HepG2 (cell line): ENCODE data around the gene TEX14. TPM values are rescaled to one million over a fixed set of nuclear protein-coding genes. Genes with fewer than 3 reads are reported as not detected.
A peak's percentile ranks its signal among the peaks of the same experiment; 100 is the strongest.

Experiments
- BCL6 ChIP-seq: IDR thresholded peaks from 2 replicates; pipeline ENCODE4 v1.6.1; 2016; ENCODE audit warnings: missing genetic modification reagents, missing compliant biosample characterization
- GPN1 ChIP-seq: sonication (generic); formaldehyde crosslinking; IDR thresholded peaks from 2 replicates; pipeline ENCODE4 v1.5.1; 2020; ENCODE audit warnings: missing genetic modification reagents, borderline replicate concordance
- GTF3A ChIP-seq: sonication (generic); formaldehyde crosslinking; conservative IDR thresholded peaks from 2 replicates; pipeline ENCODE4 v1.4.0; 2020; ENCODE audit warnings: mild to moderate bottlenecking, missing genetic modification reagents
- KLF16 ChIP-seq, 2 experiments: sonication (generic) in 1 of 2; formaldehyde crosslinking in 1 of 2; IDR thresholded peaks; 2 replicates each; pipeline versions ENCODE4 v1.6.1 to v1.8.0; 2016 to 2023; ENCODE audit warnings: missing genetic modification reagents in 2 of 2, missing compliant biosample characterization in 1 of 2
- MAF1 ChIP-seq: sonication (generic); formaldehyde crosslinking; IDR thresholded peaks from 2 replicates; pipeline ENCODE4 v1.5.0; 2020; ENCODE audit warnings: missing genetic modification reagents, borderline replicate concordance
- SCMH1 ChIP-seq: sonication (generic); formaldehyde crosslinking; IDR thresholded peaks from 2 replicates; pipeline ENCODE4 v1.9.0; 2021; ENCODE audit warnings: missing genetic modification reagents, mild to moderate bottlenecking, borderline replicate concordance
- SIX1 ChIP-seq: sonication (generic); formaldehyde crosslinking; IDR thresholded peaks from 2 replicates; pipeline ENCODE4 v1.4.0; 2020; ENCODE audit warnings: missing genetic modification reagents, borderline replicate concordance
- TBX3 ChIP-seq: fragments of 450-650 bp; IDR thresholded peaks from 2 replicates; pipeline ENCODE4 v1.6.1; 2017; ENCODE audit warnings: antibody characterized with exemption, mild to moderate bottlenecking, inconsistent platforms, borderline replicate concordance
- TOPORS ChIP-seq: sonication (generic); formaldehyde crosslinking; IDR thresholded peaks from 2 replicates; pipeline ENCODE4 v1.8.0; 2023; ENCODE audit warnings: mild to moderate bottlenecking, missing genetic modification reagents
- TSC22D2 ChIP-seq: sonication (generic); formaldehyde crosslinking; IDR thresholded peaks from 2 replicates; pipeline ENCODE4 v1.5.1; 2020; ENCODE audit warnings: missing genetic modification reagents, mild to moderate bottlenecking, borderline replicate concordance
- ZMYM4 ChIP-seq: sonication (generic); formaldehyde crosslinking; IDR thresholded peaks from 2 replicates; pipeline ENCODE4 v1.8.1; 2023; ENCODE audit warnings: mild to moderate bottlenecking, missing genetic modification reagents
- ZNF143 ChIP-seq: sonication (generic); formaldehyde crosslinking; IDR thresholded peaks from 2 replicates; pipeline ENCODE4 v1.4.0; 2020; ENCODE audit warnings: missing genetic modification reagents
- ZNF577 ChIP-seq: sonication (generic); formaldehyde crosslinking; IDR thresholded peaks from 2 replicates; pipeline ENCODE4 v1.4.0; 2020; ENCODE audit warnings: mild to moderate bottlenecking, low read depth, missing genetic modification reagents, borderline replicate concordance
- ZNF672 ChIP-seq: sonication (generic); formaldehyde crosslinking; IDR thresholded peaks from 2 replicates; pipeline ENCODE4 v1.8.1; 2022; ENCODE audit warnings: missing genetic modification reagents
- polyA plus RNA-seq, 8 experiments: library from polyadenylated mRNA; depleted of rRNA in 3 of 8; stranded (reverse) in 7 of 8; unstranded in 1 of 8; fragments of >200 nt; fragmentation: Illumina TruSeq in 4 of 8; extraction: Trizol in 4 of 8; gene quantifications; 2 replicates each; pipeline versions ENCODE4 v1.2.1 to v1.2.3, GENCODE V29; 2011 to 2016; ENCODE audit warnings: low read depth in 4 of 8, missing spikeins in 1 of 8, mixed read lengths in 1 of 8; ENCODE audit not compliant: insufficient read depth in 1 of 8
- total RNA-seq, 5 experiments: library from RNA; depleted of rRNA; stranded (reverse); fragments of >200 nt; fragmentation: Illumina TruSeq; extraction: Trizol; gene quantifications; 2 replicates each; pipeline ENCODE4 v1.2.3, GENCODE V29; 2016; ENCODE audit warnings: low read depth in 1 of 5
- TF ChIP-seq, protein P1 (sequence below): sonication (generic); formaldehyde crosslinking; IDR thresholded peaks from 2 replicates; pipeline ENCODE4 v1.9.0; 2021; ENCODE audit warnings: missing genetic modification reagents, borderline replicate concordance
- TF ChIP-seq, protein P2 (sequence below): IDR thresholded peaks from 2 replicates; pipeline ENCODE4 v1.6.1; 2016; ENCODE audit warnings: missing compliant biosample characterization, missing genetic modification reagents, borderline replicate concordance
- TF ChIP-seq, protein P3 (sequence below): IDR thresholded peaks from 2 replicates; pipeline ENCODE4 v1.6.1; 2016; ENCODE audit warnings: missing genetic modification reagents, missing compliant biosample characterization
- TF ChIP-seq, protein P4 (sequence below): sonication (generic); formaldehyde crosslinking; IDR thresholded peaks from 2 replicates; pipeline ENCODE4 v1.4.0; 2020; ENCODE audit warnings: missing genetic modification reagents
- TF ChIP-seq, protein P5 (sequence below): sonication (generic); formaldehyde crosslinking; IDR thresholded peaks from 2 replicates; pipeline ENCODE4 v1.4.0; 2020; ENCODE audit warnings: missing genetic modification reagents, borderline replicate concordance
- TF ChIP-seq, protein P6 (sequence below): sonication (generic); formaldehyde crosslinking; conservative IDR thresholded peaks from 2 replicates; pipeline ENCODE4 v1.8.1; 2023; ENCODE audit warnings: missing genetic modification reagents

Gene TEX14
- total and polyA plus RNA-seq, 2 of the 13 experiments (the other 11 are each of a cell fraction or from before 2014, with no cell fraction given) = 0.04 to 0.07 TPM

DNA sequence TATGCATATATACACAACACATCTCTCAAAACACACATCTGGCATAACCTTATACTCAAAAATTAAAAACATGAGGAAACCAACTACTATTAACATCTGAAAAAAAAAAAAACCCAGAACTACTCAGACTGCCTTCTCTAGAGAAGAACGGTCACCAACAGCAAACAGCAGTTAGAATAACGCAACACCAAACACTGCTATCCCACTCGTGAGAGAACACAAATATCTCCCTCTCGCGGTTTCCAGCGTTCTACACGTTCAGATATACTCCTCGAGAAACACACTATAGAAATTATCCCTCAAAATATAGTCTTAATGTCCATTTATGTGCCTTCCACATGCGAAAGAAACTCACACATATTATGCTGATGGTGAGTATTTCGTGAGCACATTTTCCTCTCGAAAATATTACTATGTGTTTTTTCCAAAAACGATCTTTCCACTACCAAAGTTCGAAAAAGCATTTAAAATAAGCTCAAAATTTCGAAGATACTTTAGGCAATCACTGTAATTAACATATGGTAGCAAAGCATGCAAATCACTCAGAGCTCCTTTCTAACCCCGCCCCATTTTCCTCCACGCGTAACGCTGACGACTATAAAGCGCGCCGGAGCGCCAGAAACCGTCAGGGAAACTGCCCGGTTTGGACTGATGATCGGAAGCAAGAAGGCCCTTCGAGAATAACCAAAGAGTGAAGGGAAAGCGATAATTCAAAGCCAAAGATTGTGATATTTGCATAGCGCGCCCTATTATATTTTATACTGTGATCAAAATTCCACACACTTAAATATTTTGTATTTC lies 60.1 kb downstream of the TEX14 start (continued):
- TF ChIP-seq, protein P1, sequence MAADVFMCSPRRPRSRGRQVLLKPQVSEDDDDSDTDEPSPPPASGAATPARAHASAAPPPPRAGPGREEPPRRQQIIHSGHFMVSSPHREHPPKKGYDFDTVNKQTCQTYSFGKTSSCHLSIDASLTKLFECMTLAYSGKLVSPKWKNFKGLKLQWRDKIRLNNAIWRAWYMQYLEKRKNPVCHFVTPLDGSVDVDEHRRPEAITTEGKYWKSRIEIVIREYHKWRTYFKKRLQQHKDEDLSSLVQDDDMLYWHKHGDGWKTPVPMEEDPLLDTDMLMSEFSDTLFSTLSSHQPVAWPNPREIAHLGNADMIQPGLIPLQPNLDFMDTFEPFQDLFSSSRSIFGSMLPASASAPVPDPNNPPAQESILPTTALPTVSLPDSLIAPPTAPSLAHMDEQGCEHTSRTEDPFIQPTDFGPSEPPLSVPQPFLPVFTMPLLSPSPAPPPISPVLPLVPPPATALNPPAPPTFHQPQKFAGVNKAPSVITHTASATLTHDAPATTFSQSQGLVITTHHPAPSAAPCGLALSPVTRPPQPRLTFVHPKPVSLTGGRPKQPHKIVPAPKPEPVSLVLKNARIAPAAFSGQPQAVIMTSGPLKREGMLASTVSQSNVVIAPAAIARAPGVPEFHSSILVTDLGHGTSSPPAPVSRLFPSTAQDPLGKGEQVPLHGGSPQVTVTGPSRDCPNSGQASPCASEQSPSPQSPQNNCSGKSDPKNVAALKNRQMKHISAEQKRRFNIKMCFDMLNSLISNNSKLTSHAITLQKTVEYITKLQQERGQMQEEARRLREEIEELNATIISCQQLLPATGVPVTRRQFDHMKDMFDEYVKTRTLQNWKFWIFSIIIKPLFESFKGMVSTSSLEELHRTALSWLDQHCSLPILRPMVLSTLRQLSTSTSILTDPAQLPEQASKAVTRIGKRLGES (CRISPR knock-in tag) = peak; percentile 81; the same call in 1 of the 2 replicates
- TF ChIP-seq KLF16 (CRISPR knock-in tag; IDR thresholded peaks at IDR 0.05) (peak in 1 of 2 experiments; percentile 98; a peak in 2 of 4 replicates), BCL6 (peak; percentile 82), ZMYM4 (CRISPR knock-in tag) (peak; percentile 97), SIX1 (CRISPR knock-in tag) (peak; percentile 72), TBX3 (no peak), ZNF577 (CRISPR knock-in tag) (0 out of 2 replicates have a peak, but pooled peaks have one; percentile 52), TSC22D2 (CRISPR knock-in tag) (peak; percentile 85; the same call in 1 of the 2 replicates), TOPORS (no peak), MAF1 (CRISPR knock-in tag) (no peak), ZNF143 (CRISPR knock-in tag) (peak; percentile 72), SCMH1 (CRISPR knock-in tag) (no peak), GTF3A (CRISPR knock-in tag) (no peak), ZNF672 (CRISPR knock-in tag) (peak; percentile 78; the same call in 1 of the 2 replicates), GPN1 (CRISPR knock-in tag) (no peak)
- TF ChIP-seq, protein P2, sequence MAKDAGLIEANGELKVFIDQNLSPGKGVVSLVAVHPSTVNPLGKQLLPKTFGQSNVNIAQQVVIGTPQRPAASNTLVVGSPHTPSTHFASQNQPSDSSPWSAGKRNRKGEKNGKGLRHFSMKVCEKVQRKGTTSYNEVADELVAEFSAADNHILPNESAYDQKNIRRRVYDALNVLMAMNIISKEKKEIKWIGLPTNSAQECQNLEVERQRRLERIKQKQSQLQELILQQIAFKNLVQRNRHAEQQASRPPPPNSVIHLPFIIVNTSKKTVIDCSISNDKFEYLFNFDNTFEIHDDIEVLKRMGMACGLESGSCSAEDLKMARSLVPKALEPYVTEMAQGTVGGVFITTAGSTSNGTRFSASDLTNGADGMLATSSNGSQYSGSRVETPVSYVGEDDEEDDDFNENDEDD = 0 out of 2 replicates have a peak, but pooled peaks have one; percentile 0
- TF ChIP-seq, protein P3, sequence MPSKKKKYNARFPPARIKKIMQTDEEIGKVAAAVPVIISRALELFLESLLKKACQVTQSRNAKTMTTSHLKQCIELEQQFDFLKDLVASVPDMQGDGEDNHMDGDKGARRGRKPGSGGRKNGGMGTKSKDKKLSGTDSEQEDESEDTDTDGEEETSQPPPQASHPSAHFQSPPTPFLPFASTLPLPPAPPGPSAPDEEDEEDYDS (CRISPR knock-in tag) = peak; percentile 100
- TF ChIP-seq, protein P4, sequence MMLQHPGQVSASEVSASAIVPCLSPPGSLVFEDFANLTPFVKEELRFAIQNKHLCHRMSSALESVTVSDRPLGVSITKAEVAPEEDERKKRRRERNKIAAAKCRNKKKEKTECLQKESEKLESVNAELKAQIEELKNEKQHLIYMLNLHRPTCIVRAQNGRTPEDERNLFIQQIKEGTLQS (CRISPR knock-in tag) = 0 out of 2 replicates have a peak, but pooled peaks have one; percentile 68
- TF ChIP-seq, protein P5, sequence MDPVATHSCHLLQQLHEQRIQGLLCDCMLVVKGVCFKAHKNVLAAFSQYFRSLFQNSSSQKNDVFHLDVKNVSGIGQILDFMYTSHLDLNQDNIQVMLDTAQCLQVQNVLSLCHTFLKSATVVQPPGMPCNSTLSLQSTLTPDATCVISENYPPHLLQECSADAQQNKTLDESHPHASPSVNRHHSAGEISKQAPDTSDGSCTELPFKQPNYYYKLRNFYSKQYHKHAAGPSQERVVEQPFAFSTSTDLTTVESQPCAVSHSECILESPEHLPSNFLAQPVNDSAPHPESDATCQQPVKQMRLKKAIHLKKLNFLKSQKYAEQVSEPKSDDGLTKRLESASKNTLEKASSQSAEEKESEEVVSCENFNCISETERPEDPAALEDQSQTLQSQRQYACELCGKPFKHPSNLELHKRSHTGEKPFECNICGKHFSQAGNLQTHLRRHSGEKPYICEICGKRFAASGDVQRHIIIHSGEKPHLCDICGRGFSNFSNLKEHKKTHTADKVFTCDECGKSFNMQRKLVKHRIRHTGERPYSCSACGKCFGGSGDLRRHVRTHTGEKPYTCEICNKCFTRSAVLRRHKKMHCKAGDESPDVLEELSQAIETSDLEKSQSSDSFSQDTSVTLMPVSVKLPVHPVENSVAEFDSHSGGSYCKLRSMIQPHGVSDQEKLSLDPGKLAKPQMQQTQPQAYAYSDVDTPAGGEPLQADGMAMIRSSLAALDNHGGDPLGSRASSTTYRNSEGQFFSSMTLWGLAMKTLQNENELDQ = peak; percentile 97
- TF ChIP-seq, protein P6, sequence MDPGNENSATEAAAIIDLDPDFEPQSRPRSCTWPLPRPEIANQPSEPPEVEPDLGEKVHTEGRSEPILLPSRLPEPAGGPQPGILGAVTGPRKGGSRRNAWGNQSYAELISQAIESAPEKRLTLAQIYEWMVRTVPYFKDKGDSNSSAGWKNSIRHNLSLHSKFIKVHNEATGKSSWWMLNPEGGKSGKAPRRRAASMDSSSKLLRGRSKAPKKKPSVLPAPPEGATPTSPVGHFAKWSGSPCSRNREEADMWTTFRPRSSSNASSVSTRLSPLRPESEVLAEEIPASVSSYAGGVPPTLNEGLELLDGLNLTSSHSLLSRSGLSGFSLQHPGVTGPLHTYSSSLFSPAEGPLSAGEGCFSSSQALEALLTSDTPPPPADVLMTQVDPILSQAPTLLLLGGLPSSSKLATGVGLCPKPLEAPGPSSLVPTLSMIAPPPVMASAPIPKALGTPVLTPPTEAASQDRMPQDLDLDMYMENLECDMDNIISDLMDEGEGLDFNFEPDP (CRISPR knock-in tag) = no peak
